H9 (cell line): ENCODE measurements around the gene ANKRD50. TPM values are rescaled to one million over a fixed set of nuclear protein-coding genes. Genes with fewer than 3 reads are reported as not detected.

Experiments
- DNase-seq: peaks from one replicate; pipeline ENCODE4 v3.0.0-alpha.2; 2017
- H2AFZ ChIP-seq: one replicate; pipeline ENCODE4 v1.6.1; 2013; ENCODE audit warnings: mild to moderate bottlenecking, low read length, control low read depth, moderate library complexity
- H2AK5ac ChIP-seq: 2 replicates; pipeline ENCODE4 v1.6.1; 2013; ENCODE audit warnings: low read length, control low read depth, mixed read lengths; ENCODE audit not compliant: insufficient read length
- H2BK120ac ChIP-seq: one replicate; pipeline ENCODE4 v1.6.1; 2013; ENCODE audit warnings: low read depth, mild to moderate bottlenecking, low read length, control low read depth, inconsistent platforms; ENCODE audit not compliant: poor library complexity, severe bottlenecking
- H2BK12ac ChIP-seq: 2 replicates; pipeline ENCODE4 v1.6.1; 2013; ENCODE audit warnings: low read length, control low read depth, mixed read lengths, low read depth; ENCODE audit not compliant: insufficient read length
- H2BK15ac ChIP-seq: 2 replicates; pipeline ENCODE4 v1.6.1; 2013; ENCODE audit warnings: low read depth, low read length, control low read depth
- H2BK20ac ChIP-seq: one replicate; pipeline ENCODE4 v1.6.1; 2013; ENCODE audit warnings: low read depth, mild to moderate bottlenecking, low read length, control low read depth, inconsistent platforms; ENCODE audit not compliant: poor library complexity, severe bottlenecking
- H2BK5ac ChIP-seq: 2 replicates; pipeline ENCODE4 v1.6.1; 2013; ENCODE audit warnings: low read length, control low read depth, mixed read lengths; ENCODE audit not compliant: insufficient read length
- H3K14ac ChIP-seq: 2 replicates; pipeline ENCODE4 v1.6.1; 2013; ENCODE audit warnings: low read length, control low read depth; ENCODE audit not compliant: insufficient read depth
- H3K18ac ChIP-seq: 2 replicates; pipeline ENCODE4 v1.6.1; 2013; ENCODE audit warnings: low read depth, mild to moderate bottlenecking, mixed read lengths, low read length, control low read depth; ENCODE audit not compliant: insufficient read length
- H3K23ac ChIP-seq: 2 replicates; pipeline ENCODE4 v1.6.1; 2013; ENCODE audit warnings: low read length, control low read depth, mixed read lengths, low read depth; ENCODE audit not compliant: insufficient read length
- H3K23me2 ChIP-seq: 2 replicates; pipeline ENCODE4 v1.6.1; 2013; ENCODE audit warnings: low read depth, mild to moderate bottlenecking, mixed read lengths, low read length, control low read depth; ENCODE audit not compliant: insufficient read length, poor library complexity, severe bottlenecking
- H3K27ac ChIP-seq: 2 replicates; pipeline ENCODE4 v1.5.1; 2013; ENCODE audit warnings: low read length, control low read depth, mixed read lengths, low read depth; ENCODE audit not compliant: insufficient read length
- H3K27me3 ChIP-seq: 2 replicates; pipeline ENCODE4 v1.6.1; 2013; ENCODE audit warnings: low read length, control low read depth, inconsistent platforms; ENCODE audit not compliant: insufficient read depth
- H3K4ac ChIP-seq: 2 replicates; pipeline ENCODE4 v1.6.1; 2013; ENCODE audit warnings: low read depth, mild to moderate bottlenecking, control low read depth, inconsistent platforms, low read length, moderate library complexity
- H3K4me1 ChIP-seq: 2 replicates; pipeline ENCODE4 v1.6.1; 2013; ENCODE audit warnings: low read length, control low read depth, inconsistent platforms; ENCODE audit not compliant: insufficient read depth
- H3K4me2 ChIP-seq: 2 replicates; pipeline ENCODE4 v1.6.1; 2013; ENCODE audit warnings: low read length, control low read depth, mixed read lengths; ENCODE audit not compliant: insufficient read length, insufficient read depth
- H3K56ac ChIP-seq: 2 replicates; pipeline ENCODE4 v1.6.1; 2013; ENCODE audit warnings: low read depth, mild to moderate bottlenecking, mixed read lengths, low read length, control low read depth; ENCODE audit not compliant: insufficient read length
- H3K79me1 ChIP-seq: 2 replicates; pipeline ENCODE4 v1.6.1; 2013; ENCODE audit warnings: low read depth, mild to moderate bottlenecking, moderate library complexity, low read length, control low read depth, inconsistent platforms; ENCODE audit not compliant: insufficient read depth, poor library complexity, severe bottlenecking
- H3K79me2 ChIP-seq: 2 replicates; pipeline ENCODE4 v1.6.1; 2013; ENCODE audit warnings: low read length, control low read depth, inconsistent platforms; ENCODE audit not compliant: insufficient read depth
- H3K9ac ChIP-seq: 2 replicates; pipeline ENCODE4 v1.6.1; 2013; ENCODE audit warnings: low read length, control low read depth, mixed read lengths; ENCODE audit not compliant: insufficient read length; ENCODE audit errors: extremely low read depth
- H3K9me3 ChIP-seq: one replicate; pipeline ENCODE4 v1.6.1; 2013; ENCODE audit warnings: low read depth, low read length, inconsistent platforms; ENCODE audit not compliant: control insufficient read depth
- H3T11ph ChIP-seq: one replicate; pipeline ENCODE4 v1.6.1; 2013; ENCODE audit warnings: mild to moderate bottlenecking, low read length, control low read depth, inconsistent platforms
- H4K20me1 ChIP-seq: one replicate; pipeline ENCODE4 v1.6.1; 2013; ENCODE audit not compliant: control insufficient read depth, insufficient read length, insufficient read depth
- H4K5ac ChIP-seq: 2 replicates; pipeline ENCODE4 v1.6.1; 2013; ENCODE audit warnings: low read depth, mild to moderate bottlenecking, mixed read lengths, low read length, control low read depth; ENCODE audit not compliant: insufficient read length
- H4K8ac ChIP-seq: replicated peaks from 2 replicates; pipeline ENCODE4 v1.6.1; 2013; ENCODE audit warnings: low read length, control low read depth, mixed read lengths, low read depth; ENCODE audit not compliant: insufficient read length
- H4K91ac ChIP-seq: 2 replicates; pipeline ENCODE4 v1.6.1; 2013; ENCODE audit warnings: low read depth, mild to moderate bottlenecking, moderate library complexity, mixed read lengths, low read length, control low read depth; ENCODE audit not compliant: insufficient read length
- H3K27ac Mint-ChIP-seq, 3 experiments: 2 replicates in 2 of 3; 3 replicates in 1 of 3; pipeline ENCODE4 v1.8.0; 2020 to 2021; ENCODE audit warnings: mixed read lengths in 3 of 3, mild to moderate bottlenecking in 1 of 3, moderate library complexity in 1 of 3
- H3K27me3 Mint-ChIP-seq: 2 replicates; pipeline ENCODE4 v1.8.0; 2021; ENCODE audit warnings: low read depth, mild to moderate bottlenecking, moderate library complexity, mixed read lengths
- H3K36me3 Mint-ChIP-seq, 3 experiments: 2 replicates in 2 of 3; 3 replicates in 1 of 3; pipeline ENCODE4 v1.8.0; 2020 to 2021; ENCODE audit warnings: low read depth in 3 of 3, mixed read lengths in 3 of 3; ENCODE audit not compliant: insufficient read depth in 1 of 3
- H3K4me1 Mint-ChIP-seq, 2 experiments: 2 replicates each; pipeline ENCODE4 v1.8.0; 2020; ENCODE audit warnings: mixed read lengths in 2 of 2
- H3K4me3 Mint-ChIP-seq, 2 experiments: 2 replicates in 1 of 2; 3 replicates in 1 of 2; pipeline ENCODE4 v1.8.0; 2020 to 2021; ENCODE audit warnings: mild to moderate bottlenecking in 2 of 2, mixed read lengths in 2 of 2, moderate library complexity in 1 of 2
- H3K9me3 Mint-ChIP-seq, 2 experiments: 2 replicates in 1 of 2; 3 replicates in 1 of 2; pipeline ENCODE4 v1.8.0; 2020; ENCODE audit warnings: mild to moderate bottlenecking in 2 of 2, mixed read lengths in 2 of 2, moderate library complexity in 1 of 2
- CTCF ChIP-seq: fragments of 200-600 bp; sonication (generic); conservative IDR thresholded peaks from 3 replicates; pipeline ENCODE4 v1.8.0; 2021; ENCODE audit warnings: antibody characterized with exemption, mild to moderate bottlenecking
- WGBS: extraction: QIAGEN DNeasy Blood & Tissue Kit; methylation state at CpG from one replicate; pipeline ENCODE4 v1.1.7; 2013; ENCODE audit warnings: missing lambda C conversion rate, low lambda C conversion rate, mixed read lengths; ENCODE audit not compliant: insufficient read length; ENCODE audit errors: extremely low coverage; 5-methylcytosine and 5-hydroxymethylcytosine counted together
- total RNA-seq: library from RNA; stranded (reverse); gene quantifications from 2 replicates; pipeline ENCODE4 v1.2.1, GENCODE V29; 2021

Gene ANKRD50
- total RNA-seq, 1 experiment from 2014 or later = 30.1 TPM

- H4K20me1 ChIP-seq = no peaks in the 10 kb centered on the region
- peaks cover 8 to 12% of the 10 kb centered on the region in 2 experiments for H3K4me1 Mint-ChIP-seq
- no peak overlapping the region for H3K9ac ChIP-seq
- H4K91ac ChIP-seq = no peak overlapping the region
- H4K8ac ChIP-seq = no peak overlapping the region
- H3K79me1 ChIP-seq = no peaks in the 10 kb centered on the region
- H3K4me1 ChIP-seq = no peaks in the 10 kb centered on the region
- H3K18ac ChIP-seq = no peak overlapping the region
- H3K9me3 Mint-ChIP-seq = no peaks in the 10 kb centered on the region
- H4K5ac ChIP-seq = no peak overlapping the region
- no peak overlapping the region for H3K4me2 ChIP-seq
- no peak overlapping the region for H3K27ac ChIP-seq
- WGBS = no CpG with 5 or more reads among the region's 4 CpGs
- no peak overlapping the region for H3K56ac ChIP-seq
- no peak overlapping the region for H2BK120ac ChIP-seq
- H3K4me3 Mint-ChIP-seq = no peak overlapping the region
- no peaks in the 10 kb centered on the region for H3K27me3 ChIP-seq
- H3K27me3 Mint-ChIP-seq = no peaks in the 10 kb centered on the region
- H3K4ac ChIP-seq = no peak overlapping the region
- no peak overlapping the region for H3K23ac ChIP-seq
- H3K27ac Mint-ChIP-seq = no peak overlapping the region
- H2BK20ac ChIP-seq = no peak overlapping the region
- H3K14ac ChIP-seq = no peak overlapping the region
- H3T11ph ChIP-seq = no peak overlapping the region
- no peaks in the 10 kb centered on the region for H3K9me3 ChIP-seq
- H2BK12ac ChIP-seq = no peak overlapping the region
- no peak for TF ChIP-seq CTCF
- no peaks in the 10 kb centered on the region for H3K79me2 ChIP-seq
- H2AFZ ChIP-seq = no peak overlapping the region
- no peak overlapping the region for H2BK5ac ChIP-seq
- no peak overlapping the region for H2BK15ac ChIP-seq
- H3K23me2 ChIP-seq = peaks cover 5% of the 10 kb centered on the region
- DNase-seq = no peak
- no peaks in the 10 kb centered on the region for H3K36me3 Mint-ChIP-seq
- H2AK5ac ChIP-seq = no peak overlapping the region
Measured at GRCh38 chr4:124717101-124717500, 4.6 kb upstream of the ANKRD50 start.
